Hematopoietic multipotent progenitor cell treated with erythropoietin and hydrocortisone succinate and interleukin-3 and kit ligand, for 4 days (in vitro differentiated cells): ENCODE data around the gene LIN7C.

Experiments used
- DNase-seq: peaks from one replicate; pipeline ENCODE4 v3.0.0-alpha.2; 2015

LIN7C gene

DNA sequence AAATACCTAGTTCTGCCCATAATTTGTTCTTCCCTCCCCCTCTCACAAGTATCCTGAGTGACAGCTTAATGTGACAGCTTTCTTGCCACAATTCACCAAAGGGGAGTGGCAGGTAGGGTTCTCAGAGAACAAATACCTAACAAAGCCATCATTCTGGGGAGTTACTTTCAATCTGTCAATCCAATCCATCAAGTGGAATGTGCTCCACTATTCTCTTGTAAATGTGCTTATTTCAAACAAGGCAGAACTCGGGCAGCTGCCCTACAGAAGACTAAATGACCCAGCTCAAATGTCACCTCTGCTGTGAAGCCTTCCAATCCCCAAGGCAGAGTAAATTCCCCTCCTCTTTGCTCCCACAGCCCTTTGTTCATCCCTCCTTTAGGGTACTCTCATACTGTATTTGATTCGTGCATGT is 61.8 kb downstream of the LIN7C start:
- DNase-seq: no peak
